ENCODE results near the gene BOC. TPM values are rescaled to one million over a fixed set of nuclear protein-coding genes. Genes with fewer than 3 reads are reported as not detected.

Gene BOC
- total and polyA plus RNA-seq, 2 of the 4 experiments (the other 2 are of a cell fraction), result 6.8 to 15.2 TPM

- TF ChIP-seq CHD1 (IDR thresholded peaks at IDR 0.05; ENCODE audit: low read depth, low read length) (no peak), MAFK (IDR thresholded peaks at IDR 0.05; ENCODE audit: low read depth, low read length) (no peak), FOS (IDR thresholded peaks at IDR 0.05; ENCODE audit: low read depth, low read length) (no peak), RCOR1 (IDR thresholded peaks at IDR 0.05; ENCODE audit: insufficient replicate concordance, low read length) (no peak), RAD21 (IDR thresholded peaks at IDR 0.05; ENCODE audit: low read length) (no peak), MXI1 (IDR thresholded peaks at IDR 0.05; ENCODE audit: borderline replicate concordance, low read depth, low read length) (no peak), MAZ (IDR thresholded peaks at IDR 0.05; ENCODE audit: borderline replicate concordance, low read depth, low read length) (no peak), NFE2L2 (IDR thresholded peaks at IDR 0.05; ENCODE audit: low read depth, low read length) (no peak), USF2 (IDR thresholded peaks at IDR 0.05; ENCODE audit: low read depth, low read length) (no peak), RFX5 (IDR thresholded peaks at IDR 0.05; ENCODE audit: low read depth, low read length) (no peak), CEBPB (IDR thresholded peaks at IDR 0.05; ENCODE audit: low read depth, low read length) (no peak), POLR2A (IDR thresholded peaks at IDR 0.05; ENCODE audit: low read depth, low read length) (no peak), SMC3 (IDR thresholded peaks at IDR 0.05; ENCODE audit: low read depth, low read length) (no peak), BHLHE40 (IDR thresholded peaks at IDR 0.05; ENCODE audit: low read depth, low read length) (no peak)
- TF ChIP-seq, protein P1, sequence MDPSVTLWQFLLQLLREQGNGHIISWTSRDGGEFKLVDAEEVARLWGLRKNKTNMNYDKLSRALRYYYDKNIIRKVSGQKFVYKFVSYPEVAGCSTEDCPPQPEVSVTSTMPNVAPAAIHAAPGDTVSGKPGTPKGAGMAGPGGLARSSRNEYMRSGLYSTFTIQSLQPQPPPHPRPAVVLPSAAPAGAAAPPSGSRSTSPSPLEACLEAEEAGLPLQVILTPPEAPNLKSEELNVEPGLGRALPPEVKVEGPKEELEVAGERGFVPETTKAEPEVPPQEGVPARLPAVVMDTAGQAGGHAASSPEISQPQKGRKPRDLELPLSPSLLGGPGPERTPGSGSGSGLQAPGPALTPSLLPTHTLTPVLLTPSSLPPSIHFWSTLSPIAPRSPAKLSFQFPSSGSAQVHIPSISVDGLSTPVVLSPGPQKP (IDR thresholded peaks at IDR 0.05; ENCODE audit: borderline replicate concordance, low read depth, low read length), result no peak
- TF ChIP-seq, protein P2, sequence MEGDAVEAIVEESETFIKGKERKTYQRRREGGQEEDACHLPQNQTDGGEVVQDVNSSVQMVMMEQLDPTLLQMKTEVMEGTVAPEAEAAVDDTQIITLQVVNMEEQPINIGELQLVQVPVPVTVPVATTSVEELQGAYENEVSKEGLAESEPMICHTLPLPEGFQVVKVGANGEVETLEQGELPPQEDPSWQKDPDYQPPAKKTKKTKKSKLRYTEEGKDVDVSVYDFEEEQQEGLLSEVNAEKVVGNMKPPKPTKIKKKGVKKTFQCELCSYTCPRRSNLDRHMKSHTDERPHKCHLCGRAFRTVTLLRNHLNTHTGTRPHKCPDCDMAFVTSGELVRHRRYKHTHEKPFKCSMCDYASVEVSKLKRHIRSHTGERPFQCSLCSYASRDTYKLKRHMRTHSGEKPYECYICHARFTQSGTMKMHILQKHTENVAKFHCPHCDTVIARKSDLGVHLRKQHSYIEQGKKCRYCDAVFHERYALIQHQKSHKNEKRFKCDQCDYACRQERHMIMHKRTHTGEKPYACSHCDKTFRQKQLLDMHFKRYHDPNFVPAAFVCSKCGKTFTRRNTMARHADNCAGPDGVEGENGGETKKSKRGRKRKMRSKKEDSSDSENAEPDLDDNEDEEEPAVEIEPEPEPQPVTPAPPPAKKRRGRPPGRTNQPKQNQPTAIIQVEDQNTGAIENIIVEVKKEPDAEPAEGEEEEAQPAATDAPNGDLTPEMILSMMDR (conservative IDR thresholded peaks at IDR 0.05; ENCODE audit: low read depth, low read length), result no peak
- in situ Hi-C loops (cut with MboI; ENCODE audit: low sequenced_read_pairs), result no loop called here
- ChIA-PET POLR2A (ENCODE audit: unreplicated experiment) (interaction anchor here (0.6 kb wide), 1 partner anchor 695 kb away, joined by 4 read pairs; no protein-coding TSS in a partner anchor), CTCF (interaction anchor here (0.8 kb wide), 1 partner anchor 21 kb away, joined by 3 read pairs; no protein-coding TSS in a partner anchor)
- Histone ChIP-seq H2AK9ac (replicated peaks; ENCODE audit: low read depth, low read length, poor library complexity) (no peak overlapping the region), H2BK15ac (ENCODE audit: low read depth, low read length) (no peak overlapping the region), H2BK120ac (ENCODE audit: low read depth, low read length) (no peak overlapping the region), H2BK20ac (ENCODE audit: low read depth, low read length) (no peak overlapping the region), H4K8ac (ENCODE audit: low read depth in 2 of 2, low read length in 2 of 2) (no peak overlapping the region), H3K9me1 (ENCODE audit: insufficient read depth, low read length) (0 out of 2 replicates have a peak, but pooled peaks cover 8% of the 10 kb centered on the region), H3K4me3 (ENCODE audit: insufficient read depth, low read depth, low read length) (no peak overlapping the region), H2AFZ (replicated peaks; ENCODE audit: low read length, poor library complexity) (no peak overlapping the region), H3K56ac (ENCODE audit: extremely low read depth, insufficient read depth, low read length) (no peak overlapping the region), H3K23ac (ENCODE audit: low read depth, low read length) (no peak overlapping the region), H3K4ac (ENCODE audit: low read depth, low read length) (no peak overlapping the region), H4K20me1 (ENCODE audit: insufficient read depth, low read length) (no peaks in the 10 kb centered on the region; the same call in 1 of the 2 replicates), H3K14ac (replicated peaks; ENCODE audit: low read depth, low read length) (no peak overlapping the region), H2AK5ac (ENCODE audit: low read depth, low read length) (no peak overlapping the region), H3K18ac (ENCODE audit: low read depth, low read length) (no peak overlapping the region), H3K4me2 (ENCODE audit: low read depth, low read length) (no peak overlapping the region), H3K27me3 (ENCODE audit: control insufficient read depth, insufficient read depth, low read length) (peaks cover 4% of the 10 kb centered on the region; the same call in 1 of the 2 replicates), H3K9me3 (ENCODE audit: control insufficient read depth, insufficient read depth, low read length) (no peaks in the 10 kb centered on the region), H3K36me3 (ENCODE audit: control insufficient read depth, insufficient read depth, low read length) (peaks cover 49% of the 10 kb centered on the region), H4K91ac (ENCODE audit: insufficient read depth, low read depth, low read length) (no peak overlapping the region), H3K4me1 (ENCODE audit: control insufficient read depth, insufficient read depth, low read length) (peaks cover 7% of the 10 kb centered on the region; the same call in 1 of the 2 replicates), H3K9ac (ENCODE audit: low read depth, low read length) (no peak overlapping the region), H4K5ac (ENCODE audit: low read depth, low read length) (no peak overlapping the region), H2BK5ac (ENCODE audit: low read depth, low read length, poor library complexity, severe bottlenecking) (no peak overlapping the region), H3K79me1 (ENCODE audit: low read depth in 1 of 2, low read length in 2 of 2) (no peaks in the 10 kb centered on the region), H3K27ac (ENCODE audit: insufficient read depth, low read length) (no peak overlapping the region)
- dilution Hi-C loops (cut with HindIII; ENCODE audit: low sequenced_read_pairs, unreplicated experiment), result no loop called here
- DNase-seq (no peak), ATAC-seq (ENCODE audit: low read depth) (no peak)
- intact Hi-C loops (cut with micrococcal nuclease), result no loop called here
- 79% methylated on average over 4 of the region's 9 CpGs; no CpG with 5 or more reads in 1 of the 2 experiments for WGBS, 2 experiments (ENCODE audit: extremely low coverage in 2 of 2, insufficient read length in 1 of 2)
- BruUV-seq (replicated peaks), result no TSS peak
Measured at GRCh38 chr3:113271189-113271588, 59.8 kb downstream of the BOC start.
